Measurements from ENCODE around the gene PRG2.

- TF ChIP-seq CTCF (IDR thresholded peaks at IDR 0.05), result no peak
- TF ChIP-seq POLR2AphosphoS5 (IDR thresholded peaks at IDR 0.05), result no peak
- TF ChIP-seq EP300 (IDR thresholded peaks at IDR 0.05), result no peak
Measured at GRCh38 chr11:57391111-57391510, 661 bp upstream of the PRG2 start.
